Pancreas (tissue), 10 donors: ENCODE data around the gene PHLDB2. TPM values are rescaled to one million over a fixed set of nuclear protein-coding genes. Genes with fewer than 3 reads are reported as not detected.
A peak's percentile ranks its signal among the peaks of the same experiment; 100 is the strongest.

Source experiments
- ATAC-seq, 4 donors: fragments of 200-7000 bp; cut with Tn5 transposase; one replicate each; pipeline versions ENCODE4 v1.8.0 to v1.9.1; 2020; ENCODE audit warnings: mild to moderate bottlenecking in 4 of 4, moderate library complexity in 4 of 4
- DNase-seq, 6 donors: peaks; one replicate each; pipeline ENCODE4 v3.0.0-alpha.2; 2020
- FAIRE-seq: peaks from 2 replicates; lab custom pipeline; 2012; peaks lifted over from hg19 to GRCh38; lab: Jason Lieb, UNC
- H3K27ac ChIP-seq, 4 donors: fragments of 200-600 bp; sonication (generic); 1 replicate in 3 of 4; 2 replicates in 1 of 4; pipeline versions ENCODE4 v1.5.0 to v1.8.0; 2020
- H3K27me3 ChIP-seq, 4 donors: fragments of 200-600 bp; one replicate each; pipeline ENCODE4 v1.8.0; 2021
- H3K36me3 ChIP-seq, 3 donors: fragments of 200-600 bp; sonication (generic) in 1 of 3; one replicate each; pipeline versions ENCODE4 v1.5.0 to v1.8.0; 2020 to 2021
- H3K4me1 ChIP-seq, 3 donors: fragments of 200-600 bp; one replicate each; pipeline ENCODE4 v1.8.0; 2021
- H3K4me3 ChIP-seq, 4 donors: fragments of 200-600 bp; sonication (generic) in 2 of 4; one replicate each; pipeline versions ENCODE4 v1.5.0 to v1.8.0; 2020 to 2021
- H3K9me3 ChIP-seq, 4 donors: fragments of 200-600 bp; one replicate each; pipeline ENCODE4 v1.8.0; 2021
- WGBS, 2 donors: extraction: QIAGEN DNeasy Blood & Tissue Kit; methylation state at CpG; one replicate each; pipeline ENCODE4 v1.1.7; 2013; 5-methylcytosine and 5-hydroxymethylcytosine counted together
- intact Hi-C, 3 donors: fragments of 100-400 bp; cut with DNase I; formaldehyde crosslinking; loops; one replicate each; pipeline versions ENCODE4 v1.11.1 to v1.14.2; 2022
- polyA plus RNA-seq, 2 donors: library from polyadenylated mRNA; stranded (reverse); fragments of 200-250 nt; gene quantifications; one replicate each; pipeline ENCODE4 v1.2.3, GENCODE V29; 2013
- total RNA-seq, 6 donors: library from RNA; stranded (reverse); fragmentation: NEBNext Ultra II Directional in 4 of 6; extraction: Animal tissue kit (Norgen Biotek cat#: 25700) in 4 of 6; gene quantifications; one replicate each; pipeline versions ENCODE4 v1.2.1 to v1.2.4, GENCODE V29; 2021 to 2023
- TF ChIP-seq, protein P1 (sequence below), 4 donors: fragments of 200-600 bp; sonication (generic) in 3 of 4; IDR thresholded peaks; one replicate each; pipeline versions ENCODE4 v1.5.0 to v1.8.0; 2021; ENCODE audit warnings: antibody characterized with exemption in 4 of 4
- donor health status: healthy with polysubstance abuse.
- donor health status: DM: no; HTN: no; CAD: no; lungs with moderate emphysema.
- donor health status: DM: no; HTN: no; CAD: no.
- donor health status: control.
- donor health status: control.
- donor health status: Bipolar disorder and iron deficiency.
- donor health status: DM: yes; HTN: yes; CAD: no.
- donor health status: DM: no; HTN: no; CAD: no.
- donor health status: DM: no; HTN: no; CAD: no.
- donor health status: DM: yes; HTN: yes; CAD: no.

The PHLDB2 gene
- total and polyA plus RNA-seq, 8 donors = 10.8 to 36.7 (median 15.1) TPM

- intact Hi-C loops = loop anchor here in 2 of 3 donors (5.0 to 10.0 kb wide), 2 partner anchors 241 to 249 kb away; no protein-coding TSS in a partner anchor
- H3K27ac ChIP-seq = no peak overlapping the region
Observed at GRCh38 chr3:111963424-111963823, 104.4 kb downstream of the PHLDB2 start.

DNA sequence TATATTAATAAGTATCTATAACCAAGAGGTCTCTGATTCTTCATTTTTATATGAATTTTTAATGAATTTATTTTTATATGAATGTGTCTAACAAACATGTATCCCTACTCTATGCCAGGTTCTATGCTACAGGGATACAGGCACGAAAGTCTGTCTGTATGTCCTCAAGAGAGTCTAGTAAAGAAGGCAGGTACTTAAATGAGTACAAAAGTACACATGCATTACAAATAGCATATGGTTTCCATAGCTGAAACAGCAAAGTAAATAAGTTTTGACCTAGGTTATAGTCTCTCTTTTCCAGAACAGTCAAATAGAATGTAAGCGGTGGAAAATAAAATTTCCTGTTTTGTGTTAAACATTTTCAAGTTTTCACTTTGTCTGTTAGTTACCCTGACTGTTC, 106.4 kb downstream of the PHLDB2 start:
- no peak overlapping the region for H3K27ac ChIP-seq
- FAIRE-seq (no peak), ATAC-seq (no peak), DNase-seq (no peak)
- peaks cover 0 to 6% (median 0%) of the 10 kb centered on the region in 3 donors for H3K36me3 ChIP-seq
- 89 to 94% methylated on average over 2 of the region's 2 CpGs for WGBS, 2 donors
- intact Hi-C loops = loop anchor here in 2 of 3 donors (5.0 to 10.0 kb wide), 2 partner anchors 251 to 253 kb away; no protein-coding TSS in a partner anchor
- TF ChIP-seq, protein P1, sequence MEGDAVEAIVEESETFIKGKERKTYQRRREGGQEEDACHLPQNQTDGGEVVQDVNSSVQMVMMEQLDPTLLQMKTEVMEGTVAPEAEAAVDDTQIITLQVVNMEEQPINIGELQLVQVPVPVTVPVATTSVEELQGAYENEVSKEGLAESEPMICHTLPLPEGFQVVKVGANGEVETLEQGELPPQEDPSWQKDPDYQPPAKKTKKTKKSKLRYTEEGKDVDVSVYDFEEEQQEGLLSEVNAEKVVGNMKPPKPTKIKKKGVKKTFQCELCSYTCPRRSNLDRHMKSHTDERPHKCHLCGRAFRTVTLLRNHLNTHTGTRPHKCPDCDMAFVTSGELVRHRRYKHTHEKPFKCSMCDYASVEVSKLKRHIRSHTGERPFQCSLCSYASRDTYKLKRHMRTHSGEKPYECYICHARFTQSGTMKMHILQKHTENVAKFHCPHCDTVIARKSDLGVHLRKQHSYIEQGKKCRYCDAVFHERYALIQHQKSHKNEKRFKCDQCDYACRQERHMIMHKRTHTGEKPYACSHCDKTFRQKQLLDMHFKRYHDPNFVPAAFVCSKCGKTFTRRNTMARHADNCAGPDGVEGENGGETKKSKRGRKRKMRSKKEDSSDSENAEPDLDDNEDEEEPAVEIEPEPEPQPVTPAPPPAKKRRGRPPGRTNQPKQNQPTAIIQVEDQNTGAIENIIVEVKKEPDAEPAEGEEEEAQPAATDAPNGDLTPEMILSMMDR (IDR thresholded peaks at IDR 0.05) = no peak
- no peaks in the 10 kb centered on the region for H3K9me3 ChIP-seq
- H3K4me3 ChIP-seq = no peak overlapping the region
- no peaks in the 10 kb centered on the region for H3K27me3 ChIP-seq
- H3K4me1 ChIP-seq = peaks cover 0 to 6% (median 0%) of the 10 kb centered on the region in 3 donors

More at GRCh38 chr3:111963424-111963823, 104.4 kb downstream of the PHLDB2 start:
- Histone ChIP-seq H3K9me3 (no peaks in the 10 kb centered on the region), H3K27me3 (no peaks in the 10 kb centered on the region), H3K4me3 (no peak overlapping the region), H3K36me3 (peaks cover 0 to 6% (median 0%) of the 10 kb centered on the region in 3 donors), H3K4me1 (peaks cover 0 to 6% (median 0%) of the 10 kb centered on the region in 3 donors)
- ATAC-seq = no peak
- FAIRE-seq = no peak
- WGBS, 2 donors = 85 to 94% methylated on average over 1 of the region's 1 CpG
- no peak for DNase-seq
- TF ChIP-seq, protein P1 (IDR thresholded peaks at IDR 0.05) = no peak

DNA sequence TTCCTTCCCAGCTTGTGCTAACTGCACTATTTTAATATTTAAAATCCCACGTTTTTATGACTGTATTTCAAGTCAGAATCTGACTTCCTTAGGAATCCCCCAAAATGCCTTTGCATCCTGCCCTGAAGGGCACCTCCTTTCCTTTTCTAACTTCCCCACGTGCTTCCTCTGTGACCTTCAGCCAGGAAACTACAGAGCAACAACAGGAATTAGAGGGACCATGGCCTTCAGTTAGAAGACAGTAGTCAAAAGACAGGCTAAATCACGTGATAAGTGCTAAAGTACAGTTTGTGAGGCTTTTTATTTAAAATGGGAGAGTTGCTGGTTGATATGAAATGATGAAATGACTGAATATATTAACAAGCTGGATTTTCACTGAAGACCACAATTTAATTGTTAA, 108.0 kb downstream of the PHLDB2 start:
- H3K9me3 ChIP-seq = no peaks in the 10 kb centered on the region
- TF ChIP-seq, protein P1 (IDR thresholded peaks at IDR 0.05) = no peak
- ATAC-seq = peak in 1 of 4 donors; percentile 32
- H3K4me1 ChIP-seq = peaks cover 0 to 6% (median 0%) of the 10 kb centered on the region in 3 donors
- WGBS, 2 donors = 20 to 30% methylated on average over 3 of the region's 3 CpGs
- no peak overlapping the region for H3K4me3 ChIP-seq
- FAIRE-seq = no peak
- no peaks in the 10 kb centered on the region for H3K27me3 ChIP-seq
- intact Hi-C loops = loop anchor here in 2 of 3 donors (5.0 to 10.0 kb wide), 2 partner anchors 252 to 255 kb away; no protein-coding TSS in a partner anchor
- H3K36me3 ChIP-seq = peaks cover 0 to 6% (median 0%) of the 10 kb centered on the region in 3 donors
- peak overlapping the region in 2 of 4 donors; percentile 30 to 47 for H3K27ac ChIP-seq
- DNase-seq = no peak

DNA sequence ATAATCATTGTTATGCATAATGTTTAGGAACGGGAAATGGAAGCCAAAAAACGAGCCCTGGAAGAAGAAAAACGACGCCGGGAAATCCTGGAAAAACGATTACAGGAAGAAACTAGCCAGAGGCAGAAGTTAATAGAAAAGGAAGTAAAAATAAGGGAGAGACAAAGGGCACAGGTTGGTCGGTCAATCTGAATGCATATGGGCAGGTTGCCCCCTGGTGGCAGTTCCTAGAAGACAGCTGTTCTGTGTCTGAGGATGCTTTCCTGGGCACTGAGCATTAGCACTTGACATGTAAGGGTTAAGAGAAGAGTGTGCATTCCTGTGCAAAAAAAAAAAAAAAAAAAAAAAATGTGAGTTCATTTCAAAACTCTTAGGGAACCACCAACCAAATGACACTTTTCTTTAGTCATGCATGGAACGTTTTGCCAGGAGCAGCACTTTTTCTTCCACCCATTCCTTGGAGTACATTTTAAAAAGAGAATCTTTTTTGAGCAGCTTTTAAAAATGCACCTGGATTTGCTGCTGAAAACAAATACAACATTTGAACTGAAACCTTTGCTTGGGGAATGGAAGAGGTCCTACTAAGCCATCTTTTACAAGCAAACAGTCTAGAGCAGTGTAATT, 108.7 kb downstream of the PHLDB2 start:
- intact Hi-C loops = loop anchor here in 2 of 3 donors (5.0 to 10.0 kb wide), 2 partner anchors 253 to 255 kb away; no protein-coding TSS in a partner anchor
- Histone ChIP-seq H3K4me1 (peaks cover 0 to 6% (median 0%) of the 10 kb centered on the region in 3 donors), H3K9me3 (no peaks in the 10 kb centered on the region), H3K27ac (peak overlapping the region in 2 of 4 donors; percentile 30 to 47), H3K27me3 (no peaks in the 10 kb centered on the region), H3K36me3 (peaks cover 0 to under 1% (median 0%) of the 10 kb centered on the region in 3 donors), H3K4me3 (no peak overlapping the region)
- ATAC-seq = peak; percentile 94 to 100 (median 97)
- peak; percentile 86 for FAIRE-seq
- TF ChIP-seq, protein P1 (IDR thresholded peaks at IDR 0.05) = peak; percentile 76 to 85 (median 78)
- 12% methylated on average over 8 of the region's 8 CpGs for WGBS, 2 donors
- DNase-seq = peak; percentile 65 to 85 (median 77)
